Uterus (tissue), 2 donors: Measurements from ENCODE around the gene FMN1.

Source experiments
- CTCF ChIP-seq, 4 experiments: fragments of 200-600 bp in 2 of 4; fragments of 450-650 bp in 2 of 4; sonication (generic) in 2 of 4; IDR thresholded peaks; one replicate each; pipeline ENCODE4 v1.5.1; 2016 to 2019; ENCODE audit warnings: antibody characterized with exemption in 4 of 4, mild to moderate bottlenecking in 2 of 4, moderate library complexity in 1 of 4
- POLR2A ChIP-seq, 2 donors: fragments of 450-650 bp; IDR thresholded peaks; one replicate each; pipeline ENCODE4 v1.6.1; 2016; ENCODE audit warnings: antibody characterized with exemption in 2 of 2, mild to moderate bottlenecking in 1 of 2, moderate library complexity in 1 of 2

- TF ChIP-seq CTCF (IDR thresholded peaks at IDR 0.05) (no peak), POLR2A (IDR thresholded peaks at IDR 0.05) (no peak)
These were observed 150.9 kb downstream of the FMN1 start for GRCh38 chr15:33043636-33044035.
